Spleen (tissue), 10 donors: ENCODE results near the gene RNF111. TPM values are rescaled to one million over a fixed set of nuclear protein-coding genes. Genes with fewer than 3 reads are reported as not detected.

ENCODE experiments used
- polyA plus RNA-seq, 3 donors: library from polyadenylated mRNA; stranded (reverse); fragments of 200-250 nt; gene quantifications; one replicate each; pipeline ENCODE4 v1.2.1, GENCODE V29; 2013
- total RNA-seq, 7 donors: library from RNA; depleted of rRNA in 3 of 7; stranded (reverse); fragments of >200 nt in 3 of 7; fragmentation: NEBNext Ultra II Directional in 4 of 7; extraction: Animal tissue kit (Norgen Biotek cat#: 25700) in 4 of 7; gene quantifications; one replicate each; pipeline versions ENCODE4 v1.1.0 to v1.2.1, GENCODE V29; 2016 to 2021
- donor health status: healthy with polysubstance abuse.
- donor health status: DM: no; HTN: no; CAD: no; lungs with moderate emphysema.
- donor health status: DM: no; HTN: no; CAD: no.
- donor health status: Bipolar disorder and iron deficiency.
- donor health status: healthy.
- donor health status: DM: no; HTN: no; CAD: no.
- donor health status: DM: yes; HTN: yes; CAD: no.

The RNF111 gene
- total and polyA plus RNA-seq, 10 donors, result 10.5 to 68.2 (median 41.1) TPM

Other genes with a start within 250 kb of the RNF111 start
- gene ADAM10, start 238.0 kb upstream of the RNF111 start, total RNA-seq, result 100 to 1,000 TPM; 115 to 205 (median 161) TPM
- 10 to 100 TPM in 2 of 3 donors, 1 to 10 TPM in 1; 7.6 to 12.1 (median 11.1) TPM for gene ADAM10, start 238.0 kb upstream of the RNF111 start, polyA plus RNA-seq
- gene MINDY2, start 216.4 kb upstream of the RNF111 start, total RNA-seq, result 10 to 100 TPM; 14.1 to 24.0 (median 20.1) TPM
- 1 to 10 TPM; 2.3 to 4.4 (median 2.4) TPM for gene MINDY2, start 216.4 kb upstream of the RNF111 start, polyA plus RNA-seq
- gene SLTM, start 54.0 kb upstream of the RNF111 start, total RNA-seq, result 100 to 1,000 TPM in 6 of 7 donors, 10 to 100 TPM in 1; 95.4 to 176 (median 119) TPM
- gene SLTM, start 54.0 kb upstream of the RNF111 start, polyA plus RNA-seq, result 10 to 100 TPM; 43.7 to 70.0 (median 61.6) TPM
- gene CCNB2, start 117.5 kb downstream of the RNF111 start, total RNA-seq, result 10 to 100 TPM in 2 of 7 donors, 1 to 10 TPM in 5; 1.5 to 13.1 (median 5.4) TPM
- gene CCNB2, start 117.5 kb downstream of the RNF111 start, polyA plus RNA-seq, result 10 to 100 TPM in 1 of 3 donors, 1 to 10 TPM in 2; 1.3 to 13.5 (median 4.6) TPM
- not detected for gene LDHAL6B, start 219.2 kb downstream of the RNF111 start, total RNA-seq
- gene LDHAL6B, start 219.2 kb downstream of the RNF111 start, polyA plus RNA-seq, result under 1 TPM in 1 of 3 donors, not detected in 2; 0.06 TPM